HG03064 (cell line): Measurements from ENCODE around the gene MTHFD1L.

ENCODE experiments used
- ATAC-seq: cut with Tn5 transposase; IDR thresholded peaks from one replicate; pipeline ENCODE4 v1.9.1; 2021; ENCODE audit warnings: low read depth; ENCODE audit not compliant: unreplicated experiment

Gene MTHFD1L

DNA sequence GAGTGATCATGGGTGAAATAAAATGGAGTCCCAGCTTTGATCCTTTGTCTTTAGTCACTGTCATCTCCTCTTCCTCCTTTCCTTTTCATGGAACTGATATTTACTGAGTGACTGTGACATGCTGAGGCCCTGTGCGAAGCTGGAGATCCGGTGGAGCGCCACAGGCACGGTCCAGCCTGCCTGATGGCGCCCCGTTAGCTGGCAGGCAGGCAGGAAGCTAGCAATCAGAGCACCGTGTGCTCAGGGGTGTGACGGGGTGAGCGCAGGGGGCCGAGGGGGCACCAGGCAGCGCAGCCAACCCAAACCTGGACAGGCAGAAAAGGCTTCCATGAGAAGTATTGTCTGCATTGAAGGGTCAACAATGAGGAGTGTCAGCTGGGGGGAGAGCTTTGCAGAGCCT, 274.0 kb downstream of the MTHFD1L start:
- no peak for ATAC-seq

DNA sequence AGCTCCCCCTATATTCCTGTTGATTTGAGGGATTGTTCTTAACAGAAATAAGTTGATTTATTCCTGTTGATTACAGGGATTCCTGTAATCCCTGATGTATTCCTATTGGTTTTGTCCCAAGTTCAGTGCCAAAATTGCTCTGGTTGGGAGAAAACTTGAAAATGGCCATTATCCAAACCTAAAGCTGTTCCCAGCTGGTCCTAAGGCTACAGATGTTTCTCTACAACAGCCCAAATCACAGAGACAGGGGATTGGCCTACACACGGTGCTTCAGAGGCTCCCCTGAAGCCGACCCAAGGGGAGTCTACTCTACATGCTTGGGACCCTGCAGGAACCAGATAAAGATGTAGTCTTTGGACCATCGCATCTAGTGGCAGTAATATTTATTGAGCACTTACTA, 275.3 kb downstream of the MTHFD1L start:
- ATAC-seq = no peak

DNA sequence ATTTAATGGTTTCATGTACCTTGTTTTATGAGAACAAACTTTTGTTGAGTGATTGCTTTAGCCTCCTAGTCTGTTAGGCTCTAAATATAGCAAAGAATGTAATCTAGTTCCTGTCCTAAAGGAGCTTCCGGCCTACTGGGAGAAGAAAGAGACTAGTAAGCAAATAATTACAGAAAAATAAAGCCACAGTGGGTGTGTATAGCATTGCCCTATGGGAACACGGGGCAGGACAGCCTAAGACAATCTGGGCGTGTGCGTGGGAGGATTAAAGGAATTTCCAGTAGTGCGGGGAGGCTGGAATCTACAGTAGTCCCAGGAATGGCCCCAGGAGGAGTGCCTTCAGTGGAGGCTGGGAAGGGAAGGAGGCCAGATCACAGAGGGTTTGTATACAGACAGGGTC, 276.2 kb downstream of the MTHFD1L start:
- no peak for ATAC-seq

DNA sequence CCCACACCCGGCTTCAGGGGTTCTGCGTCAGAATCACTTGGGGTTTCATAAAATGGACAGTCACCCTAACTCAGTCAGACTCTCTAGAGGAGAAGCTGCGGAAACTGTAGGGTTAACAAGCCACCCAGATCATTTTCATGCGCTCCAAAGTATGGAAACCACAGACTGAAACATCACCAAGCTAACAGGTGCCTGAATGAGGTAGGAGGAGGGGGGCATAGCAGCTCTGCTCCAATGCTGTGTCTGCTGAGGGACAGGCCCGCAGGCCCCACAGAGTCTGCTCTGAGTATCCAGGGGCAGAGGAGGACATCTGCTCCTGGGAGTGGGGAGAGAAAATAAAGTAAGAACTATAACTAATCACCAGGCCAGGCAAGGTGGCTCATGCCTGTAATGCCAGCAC, 277.2 kb downstream of the MTHFD1L start:
- ATAC-seq = no peak

DNA sequence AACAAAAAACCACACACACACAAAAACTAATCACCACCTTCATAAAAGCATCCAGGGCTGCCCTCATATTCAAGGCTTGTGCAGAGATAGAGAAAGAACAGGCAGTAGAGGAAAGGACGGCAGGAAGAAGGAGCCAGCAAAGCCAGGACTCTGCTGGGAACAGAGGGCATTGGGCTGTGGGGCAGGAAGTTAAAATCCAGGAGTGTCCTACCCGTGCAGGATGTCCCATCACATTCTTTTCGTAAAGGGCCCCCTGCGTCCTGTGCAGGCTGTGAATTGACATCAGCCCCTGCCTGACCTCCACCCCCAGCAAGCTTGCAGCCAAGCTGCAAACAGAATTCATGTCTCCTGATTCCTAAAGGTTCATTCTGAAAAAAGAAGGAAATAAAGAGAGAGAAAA, 277.8 kb downstream of the MTHFD1L start:
- ATAC-seq = no peak

DNA sequence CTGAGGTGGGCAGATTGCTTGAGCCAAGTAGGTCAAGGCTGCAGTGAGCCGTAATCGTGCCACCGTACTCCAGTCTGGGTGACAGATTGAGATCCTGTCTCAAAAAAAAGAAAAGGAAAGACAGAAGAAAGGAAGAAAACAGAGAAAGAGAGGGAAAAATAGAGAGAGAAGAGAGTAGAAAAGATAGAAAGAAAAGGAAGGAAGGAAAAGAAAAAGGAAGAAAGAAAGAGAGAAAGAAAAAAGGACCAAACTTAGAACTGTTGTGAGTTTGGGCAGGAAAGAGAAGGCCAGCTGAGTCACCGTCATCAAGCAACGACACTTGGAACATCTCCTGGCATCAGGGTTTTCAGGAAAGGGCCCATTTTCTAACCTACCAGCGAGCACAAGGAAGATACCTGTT, 278.3 kb downstream of the MTHFD1L start:
- ATAC-seq = no peak

DNA sequence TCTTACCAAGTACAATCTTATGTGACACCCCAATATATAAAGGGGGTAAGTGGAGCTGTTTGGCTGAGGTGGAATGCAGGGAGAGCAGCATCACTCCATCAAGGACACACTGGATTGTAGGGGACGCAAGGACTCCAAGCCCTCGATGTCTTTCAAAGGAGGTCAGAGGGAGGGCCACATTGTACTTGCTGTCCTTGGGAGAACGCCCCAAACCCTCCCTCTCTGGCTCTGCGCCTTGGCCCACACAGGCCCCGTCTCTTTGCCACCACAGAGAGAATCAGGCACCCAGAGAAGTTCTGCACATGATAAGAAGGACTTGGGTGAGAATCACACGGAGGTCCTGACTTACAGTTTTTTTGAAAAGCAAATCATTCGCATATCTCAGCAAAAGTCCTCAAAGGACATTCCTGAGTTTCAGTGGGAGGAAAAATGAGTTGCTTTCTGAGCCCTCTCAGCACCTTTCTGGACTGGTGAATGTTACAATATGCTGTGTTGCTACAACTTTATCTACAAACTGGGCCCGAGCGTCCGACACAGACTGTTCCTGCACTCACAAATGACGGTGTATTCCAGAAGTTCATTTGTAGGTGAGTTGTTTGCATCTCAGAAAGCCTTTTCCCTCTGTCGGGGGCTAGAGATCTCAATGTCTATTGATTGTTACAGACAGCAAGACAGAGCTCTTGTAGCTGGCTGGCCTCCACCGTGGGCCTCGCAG, 281.8 kb downstream of the MTHFD1L start:
- ATAC-seq = no peak

DNA sequence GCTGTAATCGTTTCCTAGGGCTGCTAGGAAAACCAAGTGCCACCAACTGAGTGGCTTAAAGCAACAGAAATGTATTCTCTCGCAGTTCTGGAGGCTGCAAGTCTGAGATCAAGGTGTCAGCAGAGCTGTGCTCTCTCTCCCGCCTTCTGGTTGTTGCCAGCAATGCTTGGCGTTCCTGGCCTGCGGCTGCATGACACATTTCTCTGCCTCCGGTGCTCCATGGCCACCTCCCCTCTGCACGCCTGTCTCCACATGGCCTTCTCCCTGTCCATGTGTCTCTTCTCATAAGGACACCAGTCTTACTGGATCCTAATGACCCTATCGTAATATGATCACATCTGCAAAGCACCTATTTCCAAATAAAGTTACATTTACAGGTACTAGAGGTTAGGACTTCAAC, 282.6 kb downstream of the MTHFD1L start:
- ATAC-seq = no peak

DNA sequence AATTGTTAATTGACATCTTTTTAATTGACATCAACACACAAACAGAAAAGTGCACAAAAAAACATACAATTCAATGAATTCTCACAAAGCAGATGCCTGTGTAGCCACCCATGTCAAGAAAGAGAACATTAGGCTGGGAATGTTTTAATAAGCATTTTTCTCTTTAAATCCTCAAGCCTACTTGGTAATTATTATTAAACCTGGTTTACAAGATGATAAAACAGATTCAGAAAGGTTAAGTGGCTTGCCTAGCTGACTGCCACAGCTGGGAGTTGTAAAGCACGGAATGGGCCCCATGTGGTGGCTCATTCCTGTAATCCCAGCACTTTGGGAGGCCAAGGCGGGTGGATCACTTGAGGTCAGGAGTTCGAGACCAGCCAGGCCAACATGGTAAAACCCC, 284.3 kb downstream of the MTHFD1L start:
- ATAC-seq = no peak
